Smooth muscle cell (in vitro differentiated cells): ENCODE results near the gene ETF1. TPM values are rescaled to one million over a fixed set of nuclear protein-coding genes. Genes with fewer than 3 reads are reported as not detected.

Source experiments
- DNase-seq: peaks from one replicate; lab custom pipeline; 2025; ENCODE audit not compliant: unreplicated experiment; lab: John Stamatoyannopoulos, UW
- H2AFZ ChIP-seq: fragments of 200-600 bp; sonication (generic); 2 replicates; pipeline ENCODE4 v1.6.0; 2016; ENCODE audit warnings: antibody characterized with exemption, low read depth, mild to moderate bottlenecking
- H3F3A ChIP-seq: fragments of 200-600 bp; sonication (generic); 2 replicates; pipeline ENCODE4 v1.6.0; 2017; ENCODE audit warnings: antibody characterized with exemption, low read depth
- H3K27ac ChIP-seq: fragments of 200-600 bp; sonication (generic); 2 replicates; pipeline ENCODE4 v1.5.1; 2016; ENCODE audit warnings: low read depth, mild to moderate bottlenecking
- H3K27me3 ChIP-seq: fragments of 200-600 bp; sonication (generic); 2 replicates; pipeline ENCODE4 v1.6.1; 2016; ENCODE audit warnings: low read depth, mild to moderate bottlenecking
- H3K36me3 ChIP-seq: fragments of 200-600 bp; sonication (generic); 2 replicates; pipeline ENCODE4 v1.5.1; 2016; ENCODE audit warnings: low read depth
- H3K4me1 ChIP-seq: fragments of 200-600 bp; sonication (generic); 2 replicates; pipeline ENCODE4 v1.5.1; 2016; ENCODE audit warnings: low read depth
- H3K4me2 ChIP-seq: fragments of 200-600 bp; sonication (generic); 2 replicates; pipeline ENCODE4 v1.6.0; 2016; ENCODE audit warnings: mild to moderate bottlenecking
- H3K4me3 ChIP-seq: fragments of 200-600 bp; sonication (generic); 2 replicates; pipeline ENCODE4 v1.5.1; 2016; ENCODE audit warnings: mild to moderate bottlenecking
- H3K79me2 ChIP-seq: fragments of 200-600 bp; sonication (generic); 2 replicates; pipeline ENCODE4 v1.6.0; 2016; ENCODE audit warnings: low read depth, mild to moderate bottlenecking
- H3K9ac ChIP-seq: fragments of 200-600 bp; sonication (generic); 2 replicates; pipeline ENCODE4 v1.6.0; 2016; ENCODE audit warnings: low read depth
- H3K9me3 ChIP-seq: fragments of 200-600 bp; sonication (generic); replicated peaks from 2 replicates; pipeline ENCODE4 v1.5.1; 2016; ENCODE audit warnings: low read depth
- H4K20me1 ChIP-seq: fragments of 200-600 bp; sonication (generic); 2 replicates; pipeline ENCODE4 v1.6.0; 2016; ENCODE audit warnings: low read depth
- CTCF ChIP-seq: fragments of 200-600 bp; sonication (generic); IDR thresholded peaks from 2 replicates; pipeline ENCODE4 v1.5.1; 2017; ENCODE audit warnings: borderline replicate concordance, mild to moderate bottlenecking, antibody characterized with exemption; ENCODE audit not compliant: insufficient read depth, poor library complexity, severe bottlenecking
- WGBS: methylation state at CpG from one replicate; pipeline ENCODE4 v1.1.7; 2016; ENCODE audit warnings: low lambda C conversion rate; 5-methylcytosine and 5-hydroxymethylcytosine counted together
- polyA plus RNA-seq: library from polyadenylated mRNA; unstranded; fragments of >200 nt; fragmentation: Nextera tagmentation; extraction: Ambion mirVana; gene quantifications from 2 replicates; pipeline ENCODE4 v1.2.1, GENCODE V29; 2016
- total RNA-seq: library from RNA; depleted of rRNA; stranded (reverse); fragments of >200 nt; gene quantifications from 2 replicates; pipeline ENCODE4 v1.2.3, GENCODE V29; 2014

ETF1 gene
- total and polyA plus RNA-seq, 2 experiments from 2014 or later = 48.7 to 98.0 TPM

DNA sequence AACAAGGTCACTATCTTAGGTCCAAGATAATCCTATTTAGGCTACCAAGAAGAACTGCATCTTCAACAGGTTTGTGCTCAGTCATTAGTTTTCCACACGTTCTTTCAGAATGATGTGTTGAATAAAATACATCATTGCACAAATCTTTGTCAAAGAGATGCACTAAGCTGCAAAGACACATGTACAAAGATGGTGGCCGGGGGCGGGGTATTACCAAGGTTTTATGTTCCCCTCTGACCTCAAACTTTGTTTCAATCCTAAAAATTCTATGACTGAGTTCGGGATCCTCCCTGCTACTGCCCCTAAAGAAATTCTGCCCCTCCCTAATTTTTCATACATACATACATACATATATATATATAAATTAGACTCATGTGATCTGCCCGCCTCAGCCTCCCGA, 17.9 kb upstream of the ETF1 start:
- peaks cover 45% of the 10 kb centered on the region for H3K36me3 ChIP-seq
- WGBS = 96% methylated on average over 6 of the region's 6 CpGs
- no peak overlapping the region for H3K9ac ChIP-seq

DNA sequence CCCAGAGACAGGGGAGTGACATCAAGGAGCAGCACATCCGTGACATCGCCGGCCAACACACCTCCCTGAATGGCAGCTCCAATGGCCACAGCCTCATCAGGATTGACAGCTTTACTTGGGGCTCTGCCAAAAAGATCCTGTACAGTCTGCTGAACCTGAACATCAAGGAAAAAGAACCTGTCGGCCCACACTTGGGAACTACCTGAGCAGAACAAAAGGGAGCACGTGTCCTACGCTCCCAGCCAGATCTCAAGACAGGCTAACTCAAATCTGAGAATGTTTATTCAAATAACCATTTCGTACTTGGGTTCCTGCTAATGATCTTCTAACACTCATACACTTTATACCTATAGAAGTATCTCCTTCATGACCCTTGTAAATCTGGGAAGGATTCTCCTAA, 16.9 kb upstream of the ETF1 start:
- no peak for TF ChIP-seq CTCF

More for the DNA sequence above, 17.9 kb upstream of the ETF1 start:
- no peaks in the 10 kb centered on the region for H3K27me3 ChIP-seq
- H3K27ac ChIP-seq = no peak overlapping the region
- H3K9me3 ChIP-seq = no peaks in the 10 kb centered on the region
- no peaks in the 10 kb centered on the region for H3K4me1 ChIP-seq
- no peak overlapping the region for H3K4me2 ChIP-seq
- TF ChIP-seq CTCF = no peak
- peaks cover 57% of the 10 kb centered on the region for H3K79me2 ChIP-seq
- H3F3A ChIP-seq = peaks cover 50% of the 10 kb centered on the region
- DNase-seq = no peak
- H3K4me3 ChIP-seq = no peak overlapping the region
- H2AFZ ChIP-seq = no peak overlapping the region
- H4K20me1 ChIP-seq = peaks cover 82% of the 10 kb centered on the region

DNA sequence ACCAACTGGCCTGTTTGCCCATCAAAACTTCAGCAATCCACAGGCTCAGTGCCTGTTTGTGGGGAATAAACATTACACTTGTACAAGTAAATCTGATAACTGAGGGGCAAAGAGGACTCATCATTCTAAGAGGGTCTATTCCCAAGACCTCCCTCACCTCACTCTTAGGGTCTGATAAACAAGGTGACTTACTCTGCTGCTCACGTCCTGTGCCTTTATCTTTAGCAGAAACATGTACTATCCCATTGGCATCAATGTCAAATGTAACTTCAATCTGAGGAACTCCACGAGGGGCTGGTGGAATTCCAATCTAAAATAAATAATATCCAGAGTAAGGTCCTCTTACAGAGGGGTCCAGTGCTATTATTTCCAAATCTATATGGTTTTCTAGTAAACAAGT, 14.6 kb upstream of the ETF1 start:
- Histone ChIP-seq H4K20me1 (peaks cover 53% of the 10 kb centered on the region), H2AFZ (no peak overlapping the region), H3K9me3 (no peaks in the 10 kb centered on the region), H3K9ac (no peak overlapping the region), H3K4me3 (no peak overlapping the region), H3K4me1 (no peaks in the 10 kb centered on the region), H3F3A (peaks cover 52% of the 10 kb centered on the region), H3K79me2 (peaks cover 24% of the 10 kb centered on the region), H3K36me3 (peaks cover 50% of the 10 kb centered on the region), H3K4me2 (no peak overlapping the region), H3K27ac (peak overlapping the region; percentile 5), H3K27me3 (no peaks in the 10 kb centered on the region)
- WGBS = 93% methylated on average over 2 of the region's 2 CpGs
- TF ChIP-seq CTCF = no peak
- no peak for DNase-seq

More for the DNA sequence above, 16.9 kb upstream of the ETF1 start:
- Histone ChIP-seq H3K79me2 (peaks cover 46% of the 10 kb centered on the region), H3K4me1 (no peaks in the 10 kb centered on the region), H3F3A (peaks cover 50% of the 10 kb centered on the region), H3K4me3 (no peak overlapping the region), H2AFZ (no peak overlapping the region), H3K9ac (no peak overlapping the region), H4K20me1 (peaks cover 72% of the 10 kb centered on the region), H3K9me3 (no peaks in the 10 kb centered on the region), H3K4me2 (no peak overlapping the region), H3K36me3 (peaks cover 50% of the 10 kb centered on the region), H3K27me3 (no peaks in the 10 kb centered on the region), H3K27ac (peak overlapping the region; percentile 15)
- no peak for DNase-seq
- WGBS = 93% methylated on average over 7 of the region's 7 CpGs

GRCh38 chr5:138554143-138554542, 11.1 kb upstream of the ETF1 start:
- Histone ChIP-seq H3K9me3 (no peaks in the 10 kb centered on the region), H3F3A (peaks cover 54% of the 10 kb centered on the region), H2AFZ (no peak overlapping the region), H3K79me2 (peaks cover 11% of the 10 kb centered on the region), H3K27me3 (no peaks in the 10 kb centered on the region), H3K4me3 (no peak overlapping the region), H3K36me3 (peaks cover 30% of the 10 kb centered on the region), H3K27ac (peak overlapping the region; percentile 20), H3K4me2 (no peak overlapping the region), H3K4me1 (no peaks in the 10 kb centered on the region), H3K9ac (no peak overlapping the region), H4K20me1 (peaks cover 39% of the 10 kb centered on the region)
- no peak for TF ChIP-seq CTCF
- WGBS = 97% methylated on average over 1 of the region's 1 CpG
- DNase-seq = no peak
